ENCODE data around the gene PRRX1.

The PRRX1 gene

GRCh38 chr1:170664828-170665612 lies 1.1 kb downstream of the PRRX1 start:
- no peak for DNase-seq

DNA sequence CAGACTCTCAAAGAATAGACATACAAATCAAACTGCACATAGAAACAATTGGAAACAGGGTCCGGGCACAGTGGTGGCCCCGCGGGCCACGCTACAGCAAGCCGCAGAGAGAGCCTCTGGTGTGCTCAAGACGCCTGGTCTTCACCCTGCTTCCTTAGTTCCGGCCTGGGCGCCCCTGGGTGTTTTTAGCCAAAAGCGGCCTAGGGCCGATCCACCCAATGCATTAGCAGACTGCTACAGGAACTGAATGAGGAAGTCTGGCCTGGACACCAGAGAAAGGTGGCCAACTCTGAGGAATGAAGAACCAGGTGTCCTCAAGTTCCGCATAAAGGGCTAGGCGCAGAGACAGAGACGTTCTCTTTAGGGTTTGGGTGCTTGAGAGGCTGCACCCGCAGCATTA lies 1.7 kb downstream of the PRRX1 start:
- DNase-seq: no peak

GRCh38 chr1:170666541-170667254 lies 2.8 kb downstream of the PRRX1 start:
- no peak for DNase-seq

DNA sequence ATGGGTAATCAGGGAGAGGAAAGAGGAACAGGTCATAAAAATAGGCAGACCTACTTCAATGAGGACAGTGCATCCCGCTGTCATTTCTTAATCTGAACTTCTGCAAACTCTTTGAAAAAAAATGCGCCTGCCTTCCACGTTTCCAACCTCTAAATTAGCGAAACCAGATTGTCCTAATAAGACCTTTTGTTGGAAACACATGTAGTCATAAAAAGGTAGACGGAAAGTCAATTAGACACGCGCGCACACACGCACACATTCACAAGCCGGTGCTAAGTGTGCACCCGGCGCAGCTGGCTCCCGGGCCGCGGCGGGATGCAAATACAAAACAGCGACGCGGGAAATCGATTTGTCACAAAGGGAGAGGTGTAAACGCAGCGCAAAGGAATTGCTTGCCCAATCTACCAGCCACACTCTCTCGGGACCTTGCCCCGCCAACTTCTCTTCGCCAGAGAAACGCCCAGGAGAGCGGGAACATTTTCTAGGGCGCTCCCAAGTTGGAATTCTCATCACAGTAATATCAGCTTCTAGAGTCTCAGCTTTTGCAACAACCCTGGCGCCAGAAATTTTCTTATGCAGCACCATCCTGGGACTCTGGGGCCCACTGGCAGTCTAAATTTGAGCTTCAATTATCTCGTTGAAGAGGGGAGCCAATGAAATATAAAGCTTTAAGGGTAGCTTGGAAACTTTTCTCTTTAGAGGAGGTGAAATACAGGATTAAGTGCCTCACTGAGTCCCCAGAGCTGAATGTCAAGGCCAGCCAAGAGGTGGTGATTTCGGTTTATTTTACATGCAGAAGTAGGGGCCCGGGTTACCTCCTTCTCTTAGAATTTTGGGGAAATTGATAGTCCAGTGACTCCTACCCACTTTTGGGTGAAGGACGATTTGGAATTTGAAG lies 4.5 kb downstream of the PRRX1 start:
- no peak for DNase-seq

DNA sequence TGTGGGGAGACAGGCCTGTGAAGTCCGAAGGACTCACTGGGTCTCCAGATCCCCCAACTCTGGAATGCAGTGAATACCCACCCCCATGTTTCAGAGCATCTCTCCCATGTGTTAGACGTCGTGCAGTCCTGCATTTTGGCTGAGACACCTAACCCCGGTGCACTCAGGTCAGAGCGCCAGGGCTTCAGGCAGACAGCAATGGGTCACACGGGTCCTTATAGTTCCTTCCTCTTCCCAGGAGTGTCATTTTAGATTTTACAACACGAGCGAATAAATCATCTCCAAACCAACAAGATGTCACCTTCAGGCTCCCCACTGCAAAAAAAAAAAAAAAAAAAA lies 5.1 kb downstream of the PRRX1 start:
- no peak for DNase-seq

GRCh38 chr1:170669586-170670530 lies 5.9 kb downstream of the PRRX1 start:
- no peak for DNase-seq

- DNase-seq: peak; percentile 43
These were observed 7.1 kb downstream of the PRRX1 start for GRCh38 chr1:170670802-170671628.

GRCh38 chr1:170671629-170671963 lies 7.7 kb downstream of the PRRX1 start:
- DNase-seq: no peak

GRCh38 chr1:170672316-170672715 lies 8.4 kb downstream of the PRRX1 start:
- no peak for DNase-seq

- DNase-seq: no peak
These were observed 10.3 kb downstream of the PRRX1 start for GRCh38 chr1:170674239-170674638.

DNA sequence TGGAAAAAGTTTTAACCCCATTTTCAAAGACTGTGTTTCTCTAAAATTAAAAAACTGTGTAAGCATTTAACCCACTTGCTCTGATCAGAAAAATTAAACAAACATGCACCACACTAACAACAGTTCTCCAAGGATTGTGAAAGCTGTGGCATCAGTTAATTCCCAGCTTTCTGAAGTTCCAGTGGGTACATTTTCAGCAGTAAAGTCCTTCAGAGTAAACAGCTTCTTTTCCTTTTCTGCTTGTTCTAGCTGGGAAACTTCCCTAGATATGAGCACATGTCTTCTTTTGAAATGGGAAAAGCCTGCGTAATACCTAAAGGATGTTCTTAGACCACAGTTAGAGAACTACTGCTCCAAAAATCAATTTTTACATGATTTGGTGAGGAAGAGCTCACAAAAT lies 11.1 kb downstream of the PRRX1 start:
- no peak for DNase-seq

DNA sequence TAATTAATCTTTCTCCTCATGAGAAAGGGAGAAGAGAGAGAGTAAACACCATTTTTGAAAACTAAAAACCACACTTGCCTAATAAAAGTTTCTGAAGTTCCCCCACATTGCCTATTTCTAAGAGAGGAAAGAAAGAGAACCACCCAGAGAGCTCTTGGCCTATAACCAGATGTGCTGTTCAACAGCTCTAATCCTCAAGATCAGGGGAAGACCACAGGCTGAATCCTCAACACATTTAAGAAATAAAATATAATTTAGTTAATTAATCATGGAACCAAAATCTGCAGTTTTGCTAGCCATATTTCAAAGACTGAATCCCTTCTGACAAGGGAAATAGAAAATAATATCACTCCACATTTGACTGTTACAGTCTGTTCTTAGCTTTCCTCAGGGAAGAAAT lies 11.9 kb downstream of the PRRX1 start:
- DNase-seq: no peak

DNA sequence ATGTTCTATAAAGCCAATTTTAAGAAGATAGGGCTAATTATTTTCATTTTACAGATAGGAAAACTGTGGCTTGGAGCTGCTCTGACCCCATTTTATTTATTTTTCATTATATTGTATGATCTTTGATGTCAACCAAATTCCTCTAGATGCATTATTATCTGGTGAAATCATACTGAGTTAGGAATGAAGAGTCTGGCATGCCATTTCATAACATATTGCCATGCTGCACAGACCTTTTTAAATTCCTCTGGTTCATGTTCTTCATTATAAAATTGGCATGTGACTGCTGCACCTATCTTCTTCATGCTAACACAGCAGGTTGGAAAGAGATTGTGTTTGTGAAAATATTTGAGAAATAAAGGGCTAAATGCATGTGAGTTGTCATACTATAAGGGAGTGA lies 12.7 kb downstream of the PRRX1 start:
- no peak for DNase-seq

DNA sequence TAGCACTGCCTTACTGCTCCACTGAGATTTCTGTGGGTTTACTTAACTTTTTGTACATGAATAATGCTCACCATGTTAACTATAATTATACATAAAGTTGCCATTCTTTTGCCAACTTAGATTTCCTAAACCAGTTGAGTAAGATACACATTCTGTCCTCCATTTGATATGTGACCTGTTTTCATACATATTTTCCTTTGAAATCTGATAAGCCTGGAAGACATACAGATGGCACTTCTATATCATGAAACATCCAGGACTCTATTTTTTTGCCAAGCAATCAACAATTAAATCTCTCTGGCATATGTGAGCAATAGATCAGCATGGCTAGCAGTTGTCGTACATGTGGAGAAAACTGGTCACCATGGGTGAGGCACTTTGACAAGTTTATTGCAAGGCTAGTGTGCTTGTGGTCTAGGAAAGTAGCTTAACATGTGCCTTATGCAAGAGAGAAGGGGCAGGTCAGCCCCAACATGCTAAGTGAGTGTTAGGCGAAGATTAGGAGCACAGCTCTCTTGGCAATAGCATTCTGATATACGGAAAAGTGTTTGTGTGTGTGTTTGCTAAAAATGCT lies 14.2 kb downstream of the PRRX1 start:
- no peak for DNase-seq

DNA sequence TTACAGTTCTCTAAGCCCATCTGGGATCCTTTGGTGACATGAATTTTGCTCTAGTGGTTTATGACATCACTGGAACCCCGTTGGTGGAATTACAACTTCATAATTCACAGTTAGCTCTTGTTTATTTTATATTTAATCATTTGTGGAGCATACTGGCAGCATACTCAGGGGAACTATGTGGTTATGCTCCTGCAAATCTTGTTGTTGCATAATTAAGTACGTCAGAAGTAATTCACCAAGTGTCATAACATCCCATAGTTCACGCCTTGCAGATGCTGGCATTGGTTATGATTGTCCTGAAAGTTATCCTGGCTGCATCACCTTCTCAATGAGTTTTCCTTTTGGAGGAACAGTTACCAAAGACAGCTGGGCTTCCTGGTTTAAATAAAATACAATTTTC lies 16.5 kb downstream of the PRRX1 start:
- DNase-seq: no peak

- DNase-seq: no peak
These were observed 18.2 kb downstream of the PRRX1 start for GRCh38 chr1:170682169-170682568.

DNA sequence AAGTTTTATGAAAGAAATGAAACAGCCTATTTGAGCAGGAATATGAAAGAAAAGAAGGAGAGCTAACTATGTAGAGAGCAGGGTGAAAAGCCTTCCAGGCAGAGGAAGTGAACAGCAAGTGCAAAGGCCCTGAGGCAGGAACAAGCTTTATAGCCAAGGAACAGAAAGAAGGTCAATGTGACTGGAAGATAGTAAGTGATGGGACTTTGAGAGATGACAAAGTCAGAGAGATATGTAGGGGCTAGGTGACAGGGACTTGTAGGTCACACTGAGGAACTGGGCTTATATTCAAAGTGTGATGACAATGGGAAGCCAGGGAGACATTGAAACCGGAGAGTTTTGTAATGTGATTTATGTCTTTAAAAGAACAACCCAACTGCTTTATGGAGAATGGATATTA lies 18.9 kb downstream of the PRRX1 start:
- no peak for DNase-seq

DNA sequence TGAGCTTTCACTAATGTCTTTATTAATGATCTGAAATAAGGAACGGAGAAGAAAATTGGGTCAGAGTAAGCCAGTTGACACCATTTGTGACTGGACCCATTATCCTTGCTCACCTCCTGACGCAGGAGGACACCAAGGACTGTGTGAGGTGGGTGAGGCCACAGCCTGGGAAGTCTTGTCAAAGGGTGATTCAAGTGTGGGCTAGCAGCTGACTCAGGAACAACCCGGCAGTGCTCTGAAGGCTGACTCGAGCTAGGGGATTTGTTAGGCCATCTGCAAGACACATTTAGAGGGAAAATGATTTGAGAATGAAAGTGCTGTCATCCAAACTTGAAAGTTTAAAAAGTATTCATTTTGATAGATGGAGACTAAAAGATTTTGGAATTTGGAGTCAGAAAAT lies 21.2 kb downstream of the PRRX1 start:
- DNase-seq: no peak

DNA sequence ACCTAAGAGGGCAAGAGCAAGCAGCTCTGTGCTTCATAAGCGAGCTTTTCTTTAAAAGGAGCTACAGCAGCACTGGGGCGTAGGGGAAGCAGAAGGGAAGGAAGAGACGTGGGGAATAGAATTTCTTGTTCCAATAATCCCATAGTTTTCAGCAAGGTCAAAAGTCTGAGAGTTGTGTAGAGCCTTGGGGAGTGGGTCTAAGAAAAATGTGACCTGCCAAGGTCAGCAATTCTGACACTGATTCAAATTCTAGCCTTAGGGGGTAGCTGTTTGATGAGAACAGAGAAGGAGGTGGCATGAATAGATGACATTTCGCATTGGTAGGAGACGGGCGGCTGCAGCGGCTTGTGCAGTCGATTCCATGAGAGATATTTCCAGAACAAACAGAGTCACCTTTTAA lies 22.4 kb downstream of the PRRX1 start:
- no peak for DNase-seq

- no peak for DNase-seq
These were observed 23.7 kb downstream of the PRRX1 start for GRCh38 chr1:170687621-170688020.

GRCh38 chr1:170691258-170691657 lies 27.3 kb downstream of the PRRX1 start:
- no peak for DNase-seq

Data from activated CD4-positive, alpha-beta T cell treated with anti-CD3 and anti-CD28 coated beads, Interleukin-10, Interleukin-2, amounts not matched to agents 100 ng/mL and 50 ng/mL, durations not matched to agents 16 hours and 8 hours (primary cell).